Upper lobe of left lung (tissue), 6 donors: ENCODE results near the gene AKR1D1. TPM values are rescaled to one million over a fixed set of nuclear protein-coding genes. Genes with fewer than 3 reads are reported as not detected.
"Not testable (repeated sequence)": the region's sequence is repeated elsewhere in the genome, so short reads cannot be mapped to it uniquely, and the experiment has no call there.

Source experiments
- ATAC-seq, 2 donors: fragments of 200-7000 bp; cut with Tn5 transposase; one replicate each; pipeline ENCODE4 v1.9.1; 2022; ENCODE audit warnings: mild to moderate bottlenecking in 2 of 2, moderate library complexity in 2 of 2; ENCODE audit not compliant: low FRiP score in 2 of 2
- DNase-seq, 2 donors: peaks; one replicate each; pipeline ENCODE4 v3.0.0-alpha.2; 2019 to 2020
- H3K27ac ChIP-seq, 4 donors: fragments of 200-600 bp; sonication (generic); one replicate each; pipeline ENCODE4 v1.5.1; 2016 to 2019
- H3K27me3 ChIP-seq, 4 donors: fragments of 200-600 bp; sonication (generic); one replicate each; pipeline ENCODE4 v1.5.1; 2017 to 2019
- H3K36me3 ChIP-seq, 4 donors: fragments of 200-600 bp; sonication (generic); one replicate each; pipeline ENCODE4 v1.5.1; 2016 to 2019
- H3K4me1 ChIP-seq, 4 donors: fragments of 200-600 bp; sonication (generic); one replicate each; pipeline ENCODE4 v1.5.1; 2018 to 2019
- H3K4me3 ChIP-seq, 4 donors: fragments of 200-600 bp; sonication (generic); one replicate each; pipeline ENCODE4 v1.5.1; 2017 to 2019; ENCODE audit warnings: mild to moderate bottlenecking in 2 of 4, moderate library complexity in 1 of 4
- H3K9me3 ChIP-seq, 4 donors: fragments of 200-600 bp; sonication (generic); one replicate each; pipeline ENCODE4 v1.5.1; 2018 to 2019
- CTCF ChIP-seq, 6 experiments: fragments of 450-650 bp in 4 of 6; fragments of 200-600 bp in 2 of 6; sonication (generic) in 2 of 6; IDR thresholded peaks; one replicate each; pipeline ENCODE4 v1.5.1; 2016 to 2019; ENCODE audit warnings: antibody characterized with exemption in 6 of 6
- EP300 ChIP-seq, 4 donors: sonication (generic); formaldehyde crosslinking; IDR thresholded peaks; one replicate each; pipeline ENCODE4 v1.5.1; 2017; ENCODE audit warnings: antibody characterized with exemption in 4 of 4, control low read depth in 2 of 4
- POLR2A ChIP-seq, 4 donors: fragments of 450-650 bp; IDR thresholded peaks; one replicate each; pipeline ENCODE4 v1.5.1; 2016 to 2017; ENCODE audit warnings: antibody characterized with exemption in 4 of 4, mild to moderate bottlenecking in 2 of 4
- POLR2AphosphoS5 ChIP-seq, 2 donors: sonication (generic); formaldehyde crosslinking; IDR thresholded peaks; one replicate each; pipeline ENCODE4 v1.5.1; 2017; ENCODE audit warnings: antibody characterized with exemption in 2 of 2
- WGBS, 2 donors: methylation state at CpG; one replicate each; pipeline ENCODE4 v1.1.5; 2017 to 2018; 5-methylcytosine and 5-hydroxymethylcytosine counted together
- total RNA-seq, 6 donors: library from RNA; depleted of rRNA in 4 of 6; stranded (reverse); fragments of >200 nt in 4 of 6; gene quantifications; one replicate each; pipeline versions ENCODE4 v1.1.0 to v1.2.1, GENCODE V29; 2016 to 2021
- donor health status: DM: no; HTN: no; CAD: no; lungs with moderate emphysema.
- donor health status: DM: no; HTN: yes; CAD: no; lungs with severe emphysema.

The AKR1D1 gene
- total RNA-seq, 6 donors from 2014 or later: 0.14 TPM; not detected in 5

GRCh38 chr7:138089080-138089901 lies 13.0 kb downstream of the AKR1D1 start:
- no peak for TF ChIP-seq EP300 (IDR thresholded peaks at IDR 0.05)
- no peak for TF ChIP-seq POLR2AphosphoS5 (IDR thresholded peaks at IDR 0.05)
- no peak for TF ChIP-seq CTCF (IDR thresholded peaks at IDR 0.05)
- no peak for TF ChIP-seq POLR2A (IDR thresholded peaks at IDR 0.05)

GRCh38 chr7:138091032-138091431 lies 14.8 kb downstream of the AKR1D1 start:
- H3K4me3 ChIP-seq: no peak overlapping the region
- H3K27ac ChIP-seq: no peak overlapping the region
- DNase-seq: peak in 1 of 2 donors; percentile 28
- no peaks in the 10 kb centered on the region for H3K36me3 ChIP-seq
- no peaks in the 10 kb centered on the region for H3K27me3 ChIP-seq
- 26 to 32% methylated on average over 2 to 3 of the region's 3 CpGs for WGBS, 2 donors
- no peaks in the 10 kb centered on the region for H3K4me1 ChIP-seq
- H3K9me3 ChIP-seq: no peaks in the 10 kb centered on the region
- peak in 1 of 4 donors; percentile 15 for TF ChIP-seq EP300 (IDR thresholded peaks at IDR 0.05)
- no peak for TF ChIP-seq POLR2AphosphoS5 (IDR thresholded peaks at IDR 0.05)
- ATAC-seq: peak; percentile 35 to 40

More at GRCh38 chr7:138089080-138089901, 13.0 kb downstream of the AKR1D1 start:
- DNase-seq (no peak), ATAC-seq (no peak)
- Histone ChIP-seq H3K4me3 (no peak overlapping the region), H3K9me3 (no peaks in the 10 kb centered on the region), H3K4me1 (no peaks in the 10 kb centered on the region), H3K27ac (no peak overlapping the region), H3K36me3 (no peaks in the 10 kb centered on the region), H3K27me3 (no peaks in the 10 kb centered on the region)
- WGBS, 2 donors: 89 to 93% methylated on average over 9 of the region's 9 CpGs

- 85 to 93% methylated on average over 2 of the region's 2 CpGs for WGBS, 2 donors
- H3K4me3 ChIP-seq, H3K36me3 ChIP-seq, H3K27me3 ChIP-seq, ATAC-seq, H3K9me3 ChIP-seq, DNase-seq, H3K4me1 ChIP-seq, H3K27ac ChIP-seq: not testable (repeated sequence)
Measured at GRCh38 chr7:138091840-138092239, 15.6 kb downstream of the AKR1D1 start.

- no peaks in the 10 kb centered on the region for H3K27me3 ChIP-seq
- ATAC-seq (no peak), DNase-seq (no peak)
- WGBS, 2 donors: 86 to 89% methylated on average over 6 of the region's 6 CpGs
- H3K9me3 ChIP-seq: no peaks in the 10 kb centered on the region
- no peak overlapping the region for H3K27ac ChIP-seq
- H3K4me1 ChIP-seq: no peaks in the 10 kb centered on the region
- no peak overlapping the region for H3K4me3 ChIP-seq
- no peak for TF ChIP-seq EP300 (IDR thresholded peaks at IDR 0.05)
- no peak for TF ChIP-seq POLR2A (IDR thresholded peaks at IDR 0.05)
- TF ChIP-seq CTCF (IDR thresholded peaks at IDR 0.05): no peak
- no peak for TF ChIP-seq POLR2AphosphoS5 (IDR thresholded peaks at IDR 0.05)
- no peaks in the 10 kb centered on the region for H3K36me3 ChIP-seq
Measured at GRCh38 chr7:138092486-138093028, 16.3 kb downstream of the AKR1D1 start.

GRCh38 chr7:138095972-138096935 lies 20.0 kb downstream of the AKR1D1 start:
- Histone ChIP-seq H3K9me3 (no peaks in the 10 kb centered on the region), H3K4me3 (no peak overlapping the region), H3K36me3 (no peaks in the 10 kb centered on the region), H3K27me3 (no peaks in the 10 kb centered on the region), H3K27ac (no peak overlapping the region), H3K4me1 (no peaks in the 10 kb centered on the region)
- TF ChIP-seq POLR2A (IDR thresholded peaks at IDR 0.05) (no peak), EP300 (IDR thresholded peaks at IDR 0.05) (no peak), POLR2AphosphoS5 (IDR thresholded peaks at IDR 0.05) (no peak), CTCF (IDR thresholded peaks at IDR 0.05) (no peak)
- 80 to 81% methylated on average over 8 of the region's 8 CpGs for WGBS, 2 donors
- no peak for DNase-seq
- no peak for ATAC-seq
